MM.1S (cell line): ENCODE data around the gene SLC26A2.

Experiments
- EZH2 ChIP-seq: fragments of 300-600 bp; sonication (generic); optimal IDR thresholded peaks from 2 replicates; pipeline ENCODE3; 2017; ENCODE audit warnings: low read depth, mild to moderate bottlenecking, antibody characterized with exemption, low read length, mixed read lengths
- EZH2phosphoT487 ChIP-seq: fragments of 300-600 bp; sonication (generic); IDR thresholded peaks from 2 replicates; pipeline ENCODE4 v1.6.1; 2018; ENCODE audit warnings: antibody characterized with exemption, low read length
- TF ChIP-seq, protein P1 (sequence below): fragments of 300-600 bp; sonication (generic); IDR thresholded peaks from 2 replicates; pipeline ENCODE4 v1.5.1; 2016; ENCODE audit warnings: antibody characterized with exemption, low read length, mixed read lengths

DNA sequence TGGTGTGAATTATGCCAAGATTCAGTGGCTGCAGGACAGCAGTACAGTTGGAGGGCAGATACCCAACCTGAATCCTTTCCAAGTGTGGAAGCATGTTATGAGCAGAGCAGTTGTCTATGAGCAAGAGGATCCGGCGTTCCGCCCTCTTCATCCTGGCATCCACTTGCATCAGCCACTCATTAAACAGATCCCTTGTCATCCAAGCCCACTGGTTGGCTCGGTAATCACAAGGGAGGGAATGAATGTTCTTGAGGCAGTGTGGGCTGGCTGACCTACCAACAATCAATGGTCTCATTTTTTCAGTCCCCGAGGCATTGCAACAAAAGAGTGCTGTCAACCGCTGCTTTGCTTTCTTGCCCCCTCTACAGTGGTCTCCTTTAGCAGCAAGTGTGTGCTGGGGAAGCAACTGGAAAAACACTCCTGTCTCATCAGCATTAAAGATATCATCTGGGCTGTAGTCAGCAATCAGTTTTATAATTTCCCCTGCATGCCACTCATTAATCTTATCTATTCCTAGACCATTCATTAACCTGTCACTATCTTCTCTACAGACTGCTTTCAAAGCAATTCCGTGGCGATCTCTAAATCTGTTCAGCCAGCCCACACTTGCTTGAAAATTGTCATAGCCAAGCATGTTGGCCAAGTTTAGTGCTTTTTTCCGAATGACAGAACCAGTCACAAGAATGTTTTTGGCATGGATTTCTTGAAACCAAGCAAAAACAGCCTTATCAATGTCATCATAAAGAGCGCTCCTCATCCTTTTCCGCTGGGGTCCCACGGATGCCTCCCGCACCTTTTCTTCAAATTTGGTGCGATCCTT lies 35.0 kb downstream of the SLC26A2 start:
- TF ChIP-seq, protein P1, sequence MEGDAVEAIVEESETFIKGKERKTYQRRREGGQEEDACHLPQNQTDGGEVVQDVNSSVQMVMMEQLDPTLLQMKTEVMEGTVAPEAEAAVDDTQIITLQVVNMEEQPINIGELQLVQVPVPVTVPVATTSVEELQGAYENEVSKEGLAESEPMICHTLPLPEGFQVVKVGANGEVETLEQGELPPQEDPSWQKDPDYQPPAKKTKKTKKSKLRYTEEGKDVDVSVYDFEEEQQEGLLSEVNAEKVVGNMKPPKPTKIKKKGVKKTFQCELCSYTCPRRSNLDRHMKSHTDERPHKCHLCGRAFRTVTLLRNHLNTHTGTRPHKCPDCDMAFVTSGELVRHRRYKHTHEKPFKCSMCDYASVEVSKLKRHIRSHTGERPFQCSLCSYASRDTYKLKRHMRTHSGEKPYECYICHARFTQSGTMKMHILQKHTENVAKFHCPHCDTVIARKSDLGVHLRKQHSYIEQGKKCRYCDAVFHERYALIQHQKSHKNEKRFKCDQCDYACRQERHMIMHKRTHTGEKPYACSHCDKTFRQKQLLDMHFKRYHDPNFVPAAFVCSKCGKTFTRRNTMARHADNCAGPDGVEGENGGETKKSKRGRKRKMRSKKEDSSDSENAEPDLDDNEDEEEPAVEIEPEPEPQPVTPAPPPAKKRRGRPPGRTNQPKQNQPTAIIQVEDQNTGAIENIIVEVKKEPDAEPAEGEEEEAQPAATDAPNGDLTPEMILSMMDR: no peak
- TF ChIP-seq EZH2: no peak
- no peak for TF ChIP-seq EZH2phosphoT487
